Head of caudate nucleus (tissue), 42 donors: Measurements from ENCODE around the gene PIGN.
A peak's percentile ranks its signal among the peaks of the same experiment; 100 is the strongest.

ENCODE experiments used
- DNase-seq, 42 donors: peaks; one replicate each; pipeline versions ENCODE4 v3.0.0 to v3.0.0-alpha.2; 2020 to 2021; ENCODE audit warnings: mixed read lengths in 7 of 42
- intact Hi-C: fragments of 100-400 bp; cut with DNase I; formaldehyde crosslinking; loops from one replicate; pipeline ENCODE4 v1.15.0; 2022

Gene PIGN

DNA sequence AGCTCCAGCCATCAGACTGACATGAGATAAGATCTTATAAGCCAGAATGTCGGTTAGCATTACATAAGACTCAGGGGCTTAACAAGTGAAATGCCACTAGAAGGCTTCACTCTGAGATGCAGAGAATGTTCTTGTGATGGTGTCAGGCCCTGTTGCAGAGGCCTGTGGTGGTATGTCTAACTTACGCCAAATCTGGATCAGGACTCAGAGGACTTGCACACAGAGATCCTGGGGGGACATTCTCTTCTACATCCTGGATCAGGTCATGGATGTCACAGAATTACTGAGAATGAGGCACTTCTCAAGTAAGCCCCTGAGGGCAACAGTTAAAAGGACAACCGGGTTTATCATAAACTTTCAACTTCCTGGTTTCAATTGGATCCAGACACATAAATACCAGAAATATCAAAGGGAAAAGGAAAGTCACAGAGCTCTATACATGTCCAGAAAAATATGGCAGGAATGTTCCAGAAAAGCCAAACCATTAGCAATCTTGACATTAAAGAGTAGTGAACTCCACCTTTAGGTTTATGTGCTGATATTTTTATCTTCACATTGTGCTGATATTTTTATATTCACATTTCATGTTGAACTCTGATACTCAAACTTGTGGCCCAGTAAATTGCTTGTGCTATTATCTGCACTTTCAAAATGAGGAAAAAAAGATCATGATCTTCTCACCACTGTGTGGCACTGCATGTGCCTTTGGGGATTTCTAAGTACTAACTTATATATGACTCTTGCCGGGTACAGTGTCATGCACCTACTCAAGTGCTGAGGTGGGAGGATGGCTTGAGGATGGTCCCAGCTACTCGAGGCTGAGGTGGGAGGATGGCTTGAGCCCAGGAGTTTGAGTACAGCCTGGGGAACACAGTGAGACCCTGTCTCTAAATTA is 156.5 kb downstream of the PIGN start:
- intact Hi-C loops: no loop called here
- DNase-seq: no peak

DNA sequence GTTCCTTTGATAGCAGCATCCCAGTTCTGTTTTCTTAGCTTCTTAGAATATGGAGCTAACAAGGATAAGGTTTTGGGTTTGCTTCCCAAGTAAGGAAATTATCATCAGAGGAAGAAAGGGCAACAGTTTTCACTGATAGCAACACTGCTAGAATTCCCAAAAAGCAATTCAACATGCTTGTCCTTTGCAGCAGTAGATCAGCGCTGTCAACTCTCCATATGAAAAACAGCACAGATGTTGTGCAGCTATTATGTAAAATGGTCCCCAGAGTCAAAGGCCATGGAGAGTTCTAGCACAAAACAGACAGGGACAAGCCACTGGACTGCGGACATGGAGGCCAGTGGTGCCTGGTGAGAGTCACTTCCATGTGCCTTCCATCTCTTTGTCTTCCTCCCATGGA is 158.1 kb downstream of the PIGN start:
- intact Hi-C loops: no loop called here

DNA sequence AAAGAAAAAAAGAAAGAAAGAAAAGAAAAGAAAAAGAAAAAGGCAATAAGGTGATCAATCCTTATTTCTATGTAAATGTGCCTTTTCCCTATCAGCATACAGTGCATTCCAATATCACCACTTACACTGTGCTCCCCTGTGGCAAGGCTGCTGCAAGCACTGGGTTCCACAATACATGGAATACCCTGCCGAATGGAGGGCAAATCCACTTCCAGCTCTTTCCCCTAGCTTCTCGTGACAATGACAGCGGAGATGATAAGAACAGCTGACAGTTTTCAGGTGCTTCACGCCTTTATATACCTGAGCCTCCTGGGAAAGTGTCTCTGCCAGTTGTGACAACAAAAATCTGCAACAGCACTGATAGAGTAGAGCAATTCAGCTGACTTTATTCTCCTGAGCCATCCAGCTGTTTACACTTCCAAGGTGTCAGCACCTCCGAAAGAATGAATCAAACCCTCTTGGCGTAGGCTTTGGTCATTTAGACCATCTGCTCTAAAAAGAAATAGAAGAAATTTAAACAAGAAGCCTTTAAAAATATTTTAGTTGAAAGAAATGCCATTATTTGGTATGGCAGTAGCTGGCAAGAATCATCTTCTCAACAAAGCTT is 158.8 kb downstream of the PIGN start:
- intact Hi-C loops: no loop called here
- DNase-seq: no peak

More for the DNA sequence above, 158.1 kb downstream of the PIGN start:
- no peak for DNase-seq

DNA sequence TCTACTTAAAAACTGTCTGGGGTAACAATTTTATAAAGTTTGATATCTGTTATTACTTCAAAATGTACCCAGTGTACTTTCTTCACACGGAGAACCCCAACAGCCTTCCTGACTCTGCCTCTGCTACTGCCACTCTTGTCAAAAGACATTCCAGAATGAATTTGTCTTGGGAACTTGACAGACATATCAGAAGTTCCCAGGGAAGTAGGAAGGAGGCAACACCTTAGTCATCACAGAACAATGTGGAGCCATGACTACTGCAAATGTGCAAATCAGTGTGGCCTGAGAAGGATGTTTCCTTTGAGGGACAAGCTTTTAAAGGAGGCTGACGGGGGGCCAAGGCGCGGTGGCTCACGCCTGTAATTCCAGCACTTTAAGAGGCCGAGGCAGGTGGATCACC is 160.3 kb downstream of the PIGN start:
- intact Hi-C loops: no loop called here

DNA sequence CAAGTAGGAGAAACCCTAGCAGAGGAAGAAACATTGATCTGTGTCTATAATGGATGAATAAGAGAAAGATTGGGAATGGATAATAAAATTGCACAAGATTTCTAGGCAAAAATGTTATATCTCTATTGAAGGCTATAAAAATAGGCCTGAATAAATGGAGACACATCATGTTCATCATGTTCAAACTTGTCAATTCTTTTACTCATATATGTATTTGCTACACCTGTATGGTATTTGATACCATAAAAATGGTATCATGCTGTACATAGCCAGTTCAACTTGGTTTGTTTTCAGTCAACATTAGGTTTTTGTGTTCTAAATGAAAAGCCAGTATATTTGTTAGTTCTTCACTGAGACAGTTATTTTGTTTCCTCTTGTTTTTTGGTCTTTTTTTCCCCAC is 161.9 kb downstream of the PIGN start:
- intact Hi-C loops: no loop called here
- DNase-seq: no peak

More for the DNA sequence above, 160.3 kb downstream of the PIGN start:
- peak in 13 of 42 donors; percentile 4 to 70 (median 25) for DNase-seq

DNA sequence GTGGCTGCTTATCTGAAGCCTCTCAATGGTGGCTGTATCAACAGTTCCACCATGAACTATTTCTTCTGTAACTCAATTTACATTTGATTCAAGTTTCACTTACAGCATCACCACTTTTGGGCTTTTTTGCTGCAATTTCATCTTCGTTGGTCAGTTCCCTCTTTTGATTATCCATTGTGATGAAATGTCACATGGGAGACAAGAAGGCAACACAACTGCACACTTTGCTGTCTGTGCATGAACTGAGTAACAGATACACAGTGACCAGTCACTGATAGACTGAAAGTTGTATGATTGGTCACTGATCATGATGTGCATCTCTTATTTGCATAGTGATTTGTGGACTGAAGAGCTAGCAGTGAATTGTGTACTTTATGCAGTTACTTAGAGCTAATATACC is 163.3 kb downstream of the PIGN start:
- intact Hi-C loops: no loop called here

DNA sequence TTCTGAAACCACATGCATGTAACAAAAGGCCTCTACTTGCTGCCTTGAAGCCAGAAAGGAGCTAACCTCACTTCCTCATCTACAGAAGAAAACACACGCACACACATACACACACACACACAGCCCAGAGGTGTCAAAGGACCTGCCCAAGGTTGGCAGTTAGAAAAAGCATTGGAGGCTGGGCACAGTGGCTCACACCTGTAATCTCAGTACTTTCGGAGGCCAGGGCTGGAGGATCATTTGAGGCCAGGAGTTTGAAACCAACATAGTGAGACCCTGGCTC is 168.2 kb downstream of the PIGN start:
- intact Hi-C loops: no loop called here
- no peak for DNase-seq

More for the DNA sequence above, 163.3 kb downstream of the PIGN start:
- no peak for DNase-seq

DNA sequence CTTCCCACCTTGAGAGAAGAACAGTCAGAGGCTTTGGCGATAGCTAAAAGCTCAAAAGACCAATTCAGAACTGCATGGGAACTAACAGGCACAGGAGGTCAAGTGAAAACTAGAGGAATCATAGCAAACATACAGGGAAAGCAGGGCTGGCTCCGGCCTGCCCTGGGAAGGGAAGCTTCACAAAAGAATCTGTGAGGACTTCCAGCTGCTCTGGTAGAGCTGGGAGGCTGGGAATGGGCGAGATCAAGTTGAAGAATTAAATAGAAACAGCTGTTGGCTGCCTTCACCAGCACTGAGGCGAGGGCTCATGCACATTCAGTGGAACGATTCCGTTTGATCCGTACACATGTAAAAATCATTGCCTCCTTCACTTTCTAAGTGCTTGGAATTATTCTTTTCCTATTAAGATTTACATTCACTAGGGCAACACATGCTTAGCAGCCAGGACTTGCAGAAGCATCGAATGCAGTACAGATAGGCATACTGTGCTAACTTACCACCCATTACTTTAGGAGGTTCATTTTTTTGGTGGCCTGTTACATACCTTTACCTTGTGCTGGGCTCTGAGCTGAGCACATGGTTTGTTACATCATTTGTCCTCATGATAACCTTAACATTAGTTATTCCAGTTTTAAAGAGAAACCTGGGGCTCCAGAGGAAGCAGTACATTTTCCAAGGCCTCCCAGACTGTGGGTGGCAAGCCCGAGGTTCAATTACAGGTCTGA is 168.7 kb downstream of the PIGN start:
- intact Hi-C loops: no loop called here
- DNase-seq: no peak

DNA sequence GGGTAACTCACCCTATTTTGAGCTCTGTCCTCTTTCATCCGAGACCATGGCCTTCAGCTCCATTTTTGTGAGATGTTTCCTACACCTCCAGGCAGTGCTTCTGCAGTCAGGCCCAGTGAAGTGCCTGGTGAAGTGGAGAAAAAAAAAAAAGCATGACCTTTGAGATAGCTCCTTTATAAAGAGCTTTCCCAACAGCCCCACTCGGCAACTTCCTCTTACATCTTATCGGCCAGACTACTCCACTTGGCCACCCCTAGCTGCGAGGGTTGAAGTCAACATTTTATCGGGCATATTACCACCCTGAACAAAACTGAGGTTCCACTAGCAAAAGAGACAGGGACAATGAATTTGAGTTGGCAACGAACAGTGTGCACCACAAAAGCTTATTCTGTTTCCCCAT is 169.2 kb downstream of the PIGN start:
- intact Hi-C loops: no loop called here
- DNase-seq: no peak

DNA sequence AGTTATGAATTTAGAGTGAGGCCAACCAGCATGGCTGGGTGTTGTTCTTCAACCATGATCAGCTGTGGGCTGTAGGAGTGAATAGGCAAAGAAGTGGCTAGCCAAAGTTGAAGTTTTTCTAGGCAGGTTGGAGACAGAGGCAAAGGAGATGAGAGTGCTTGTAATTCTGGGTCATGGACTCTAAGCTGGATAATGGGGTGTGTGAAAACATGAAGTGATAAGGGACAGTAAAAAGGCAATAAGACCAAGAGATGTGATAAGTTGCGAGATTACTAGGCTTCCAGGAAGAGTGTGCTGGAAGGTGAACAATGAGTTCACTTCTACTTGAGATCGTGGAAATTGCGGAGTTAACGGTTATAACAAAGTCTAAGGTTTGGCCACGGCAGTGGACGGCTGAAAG is 175.4 kb downstream of the PIGN start:
- DNase-seq: no peak
- intact Hi-C loops: no loop called here

DNA sequence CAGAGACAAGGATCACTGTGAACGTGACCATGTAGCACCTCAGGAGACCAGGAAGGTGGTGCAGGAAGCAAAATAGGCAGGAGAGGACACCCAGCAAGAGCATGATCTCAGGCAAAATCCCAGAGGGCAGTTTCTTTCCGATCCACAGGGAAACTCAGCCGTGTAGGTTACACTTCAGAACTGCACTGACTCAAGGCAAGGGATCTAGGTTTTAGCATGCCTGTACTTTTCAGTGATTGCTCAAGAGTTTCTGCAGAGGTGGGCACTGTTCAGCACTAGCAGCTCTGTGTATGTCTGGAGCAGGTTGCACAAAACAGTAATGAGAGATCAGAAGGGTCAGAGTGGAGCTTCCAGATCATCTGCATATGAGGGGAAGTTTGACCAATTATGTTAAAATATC is 177.3 kb downstream of the PIGN start:
- DNase-seq: no peak
- intact Hi-C loops: no loop called here

DNA sequence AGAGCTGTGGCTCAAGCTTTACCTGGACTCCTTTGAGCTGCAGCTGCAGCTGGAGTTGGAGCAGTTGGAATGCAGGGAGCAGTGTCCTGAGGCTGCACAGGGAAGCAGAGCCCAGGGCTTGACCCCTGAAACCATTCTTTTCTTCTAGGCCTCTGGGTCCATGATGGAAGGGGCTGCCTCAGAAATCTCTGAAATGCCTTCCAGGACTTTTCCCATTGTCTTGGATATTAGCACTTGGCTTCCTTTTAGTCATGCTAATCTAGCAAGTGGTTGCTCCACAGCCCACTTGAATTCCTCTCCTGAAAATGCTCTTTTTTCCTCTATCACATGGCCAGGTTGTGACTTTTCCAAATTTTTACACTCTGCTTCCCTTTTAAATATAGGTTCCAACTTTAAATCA is 185.5 kb downstream of the PIGN start:
- intact Hi-C loops: no loop called here

DNA sequence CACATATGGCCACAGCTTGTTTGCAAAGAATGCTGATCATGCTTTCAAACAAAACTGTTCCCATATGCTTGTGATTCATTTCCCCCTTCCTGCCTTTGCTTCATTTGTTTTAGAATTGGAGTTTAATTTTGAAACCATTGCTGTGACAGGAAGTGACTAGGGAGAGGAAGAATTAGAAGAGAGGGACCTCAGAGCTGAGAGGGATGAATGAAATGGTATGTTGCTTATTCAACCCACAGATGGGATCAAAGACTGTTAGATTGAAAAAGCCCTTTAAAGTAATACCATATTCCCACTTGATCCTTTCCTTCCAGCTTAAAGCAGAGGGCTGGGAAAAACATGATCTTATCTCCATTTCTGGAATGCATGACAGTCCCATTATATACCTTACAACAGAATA is 187.9 kb downstream of the PIGN start:
- no peak for DNase-seq
- intact Hi-C loops: no loop called here

More for the DNA sequence above, 185.5 kb downstream of the PIGN start:
- DNase-seq: no peak

DNA sequence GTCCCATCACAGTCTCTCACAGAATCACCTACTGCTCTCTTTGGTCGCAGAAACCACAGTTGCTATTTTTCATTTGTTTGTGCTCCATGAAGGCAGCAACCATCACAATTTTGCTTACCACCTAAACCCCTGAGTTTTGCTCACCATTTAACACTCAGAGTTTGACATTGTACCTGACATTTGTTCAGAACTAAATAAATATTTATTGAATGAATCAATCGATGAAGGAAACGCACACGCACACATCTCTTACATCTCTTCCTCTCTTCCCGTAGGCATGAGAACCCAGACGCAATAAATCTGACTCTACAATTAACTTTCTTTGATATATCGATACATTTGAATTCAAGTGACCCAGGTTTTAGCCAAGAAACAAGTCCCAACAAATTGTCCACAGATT is 188.5 kb downstream of the PIGN start:
- intact Hi-C loops: no loop called here
- DNase-seq: no peak

DNA sequence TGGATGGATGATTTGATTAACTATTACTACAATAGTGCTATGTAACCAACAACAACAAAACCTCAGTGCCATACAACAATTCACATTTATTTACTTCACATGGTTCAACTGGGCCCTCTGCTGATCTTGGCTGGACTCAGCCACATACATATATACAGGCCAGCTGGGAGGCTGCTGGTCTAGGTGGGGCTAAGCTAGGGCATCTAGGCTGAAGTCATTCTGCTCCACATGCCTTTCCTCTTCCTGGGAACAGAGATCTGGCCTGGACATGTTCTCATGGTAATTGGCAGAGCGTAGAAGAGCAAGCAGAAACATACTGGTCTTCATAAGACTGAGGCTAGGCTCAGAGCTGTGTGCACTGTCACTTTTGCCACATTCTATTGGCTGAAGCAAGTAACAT is 191.2 kb downstream of the PIGN start:
- intact Hi-C loops: no loop called here

DNA sequence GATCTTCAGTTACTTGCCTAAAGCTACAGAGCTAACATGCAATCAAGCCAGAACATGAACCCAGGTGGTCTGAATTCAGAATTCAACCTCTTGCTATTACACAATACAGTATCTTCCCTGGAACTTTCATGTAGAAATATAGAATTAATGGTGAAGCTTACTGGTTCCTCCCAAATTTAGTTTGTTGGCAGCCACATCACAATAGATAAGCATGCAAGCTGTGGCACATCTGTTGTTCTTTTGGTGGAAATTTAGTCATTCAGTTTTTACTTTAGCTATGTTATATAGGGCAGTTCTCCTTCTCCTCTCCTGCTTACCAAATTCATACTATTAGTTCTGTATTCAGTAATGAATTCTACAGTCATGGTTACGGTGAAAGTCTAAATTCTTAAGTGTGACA is 193.0 kb downstream of the PIGN start:
- intact Hi-C loops: no loop called here
- no peak for DNase-seq

More for the DNA sequence above, 191.2 kb downstream of the PIGN start:
- DNase-seq: no peak

DNA sequence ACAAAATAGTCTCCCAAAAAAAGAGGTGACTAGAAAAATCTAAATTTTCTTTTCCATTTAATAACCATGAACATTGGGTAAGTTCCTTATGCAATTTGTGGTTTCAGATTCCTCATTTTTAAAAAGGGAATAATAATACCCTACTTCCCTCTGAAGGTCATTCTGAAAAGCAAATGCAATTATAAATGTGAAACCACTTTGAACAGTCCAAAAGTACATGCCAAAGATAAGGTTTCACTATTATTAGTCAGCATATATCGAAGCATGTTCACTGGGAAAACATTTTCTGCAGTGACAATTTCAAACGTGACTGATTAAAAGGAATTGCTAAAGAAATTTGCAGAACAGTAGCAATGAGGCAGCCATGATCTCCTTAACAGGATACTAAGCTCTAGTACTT is 193.9 kb downstream of the PIGN start:
- no peak for DNase-seq
- intact Hi-C loops: no loop called here

DNA sequence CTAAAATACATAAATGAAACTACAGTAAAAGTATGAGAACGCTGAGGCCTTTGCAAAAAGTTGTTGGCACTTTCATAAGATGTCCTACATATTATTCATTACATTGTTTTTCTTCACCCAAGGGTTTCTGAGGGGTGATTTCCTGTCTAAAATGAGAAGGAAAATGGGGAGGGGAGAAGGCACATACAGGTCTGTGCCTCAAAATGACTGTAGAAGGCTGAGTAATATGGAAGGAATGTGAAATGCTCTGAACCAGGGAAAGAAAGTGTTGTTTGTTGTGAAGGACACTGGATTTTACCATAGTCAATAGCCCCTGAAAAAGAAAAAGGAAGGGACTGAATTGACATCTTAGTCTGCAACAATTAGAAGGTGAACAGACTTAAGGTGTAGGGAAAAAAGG is 194.6 kb downstream of the PIGN start:
- DNase-seq: no peak
- intact Hi-C loops: no loop called here

DNA sequence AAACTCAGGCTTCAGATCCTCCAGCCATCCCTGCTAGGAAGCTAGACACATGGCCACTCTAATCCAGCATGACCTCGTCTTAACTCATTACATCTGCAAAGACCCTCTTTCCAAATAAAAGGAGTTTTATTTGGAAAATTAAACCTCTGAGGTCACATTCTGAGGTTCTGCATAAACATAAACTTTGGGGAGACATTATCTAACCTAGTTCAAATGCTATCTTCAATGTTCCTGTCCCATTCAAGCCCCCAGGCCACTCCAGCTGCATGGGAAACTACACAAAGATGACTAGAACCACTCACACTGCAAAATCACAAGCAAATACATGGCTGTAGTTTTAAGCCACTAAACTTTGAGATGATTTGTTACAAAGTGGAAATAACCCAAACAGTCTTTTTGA is 195.0 kb downstream of the PIGN start:
- intact Hi-C loops: no loop called here
- no peak for DNase-seq

DNA sequence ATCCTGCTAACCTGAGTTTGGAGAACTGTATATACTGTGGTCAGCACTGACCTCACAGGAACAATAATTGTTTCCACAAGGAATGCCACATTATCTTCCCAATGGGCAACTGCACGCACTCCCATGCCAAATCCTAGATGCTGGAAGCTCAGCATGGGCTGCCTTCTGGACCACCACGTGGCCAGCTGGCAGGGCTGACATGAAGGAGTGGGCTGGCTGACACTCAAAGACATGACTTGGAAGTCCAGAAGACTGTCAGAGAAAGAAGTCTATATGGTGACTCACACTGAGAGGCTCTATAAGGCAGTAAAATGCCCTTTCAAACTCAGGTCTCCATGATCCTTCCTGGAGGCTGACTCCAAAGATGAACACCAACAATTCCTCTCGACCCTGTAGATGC is 195.7 kb downstream of the PIGN start:
- intact Hi-C loops: no loop called here
- DNase-seq: no peak
